IPS-18a (cell line): ENCODE measurements around the gene POLR2M.

Experiments used
- H3K27ac ChIP-seq: one replicate; pipeline ENCODE4 v1.5.1; 2013; ENCODE audit warnings: low read length
- H3K27me3 ChIP-seq: one replicate; pipeline ENCODE4 v1.6.1; 2013; ENCODE audit warnings: mild to moderate bottlenecking, low read length; ENCODE audit not compliant: control insufficient read depth, insufficient read depth
- H3K36me3 ChIP-seq: one replicate; pipeline ENCODE4 v1.6.1; 2013; ENCODE audit warnings: low read depth, low read length; ENCODE audit not compliant: control insufficient read depth
- H3K4me1 ChIP-seq: one replicate; pipeline ENCODE4 v1.6.1; 2013; ENCODE audit warnings: low read depth, low read length; ENCODE audit not compliant: control insufficient read depth
- H3K4me3 ChIP-seq: one replicate; pipeline ENCODE4 v1.5.1; 2013; ENCODE audit warnings: low read length
- H3K9ac ChIP-seq: one replicate; pipeline ENCODE4 v1.6.1; 2013; ENCODE audit warnings: mild to moderate bottlenecking, low read length, moderate library complexity
- H3K9me3 ChIP-seq: one replicate; pipeline ENCODE4 v1.6.1; 2013; ENCODE audit warnings: low read depth, low read length; ENCODE audit not compliant: control insufficient read depth

POLR2M gene

DNA sequence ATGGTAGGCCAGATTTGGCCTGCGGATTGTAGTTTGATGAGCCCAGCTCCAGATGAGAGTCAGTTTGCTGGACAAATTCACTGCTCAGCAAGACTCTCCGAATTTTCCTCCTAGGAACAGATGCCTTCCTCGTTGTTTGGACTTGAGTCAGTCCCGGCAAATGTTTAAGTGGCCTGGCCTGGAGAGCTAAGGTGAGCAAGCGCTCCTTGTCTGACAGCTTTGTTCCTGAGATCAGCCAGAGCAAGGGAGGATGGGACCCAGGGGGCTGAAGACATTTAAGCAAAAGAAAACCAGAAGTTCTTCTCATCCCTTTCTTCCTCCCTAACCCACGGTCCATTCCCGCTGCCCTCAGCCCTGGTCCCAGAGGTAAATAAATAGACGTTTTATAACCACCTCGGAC is 40.3 kb downstream of the POLR2M start:
- Histone ChIP-seq H3K9ac (no peak overlapping the region), H3K36me3 (no peaks in the 10 kb centered on the region), H3K4me3 (no peak overlapping the region), H3K27ac (no peak overlapping the region), H3K27me3 (no peaks in the 10 kb centered on the region), H3K9me3 (no peaks in the 10 kb centered on the region), H3K4me1 (peaks cover 28% of the 10 kb centered on the region)

DNA sequence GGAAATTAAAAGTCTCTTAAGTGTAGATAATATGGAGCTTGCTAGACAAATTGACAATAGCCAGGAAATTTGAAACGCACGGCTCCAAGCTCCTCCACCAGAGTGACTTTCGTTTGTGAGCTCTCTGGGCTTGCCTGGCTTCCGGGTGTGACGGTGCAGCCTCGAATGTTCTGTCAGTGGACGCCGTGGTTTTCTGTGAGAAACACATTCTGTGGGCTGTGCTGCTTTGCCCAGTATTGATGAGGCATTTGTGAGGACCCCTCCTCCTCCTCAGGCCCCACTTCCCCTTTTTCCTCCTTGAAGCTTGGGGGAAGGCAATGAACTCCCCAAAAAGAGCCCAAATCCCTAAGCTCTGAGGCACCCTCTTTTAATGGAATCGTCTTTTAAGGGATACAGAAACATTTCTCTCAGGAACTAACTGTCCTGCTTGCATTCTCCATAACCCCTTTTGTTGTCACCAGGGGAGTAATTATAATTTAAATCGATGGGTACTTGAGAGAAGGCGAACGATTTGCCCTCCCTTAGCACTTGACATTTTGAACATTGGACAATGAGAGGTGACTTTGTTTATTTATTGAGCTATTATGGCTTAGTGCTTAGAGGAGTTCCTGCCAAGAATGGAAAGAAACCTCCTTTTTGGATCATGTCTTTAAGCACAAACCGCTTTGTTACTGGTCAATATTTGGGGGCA is 40.8 kb downstream of the POLR2M start:
- H3K4me1 ChIP-seq: peaks cover 34% of the 10 kb centered on the region
- no peak overlapping the region for H3K27ac ChIP-seq
- no peak overlapping the region for H3K9ac ChIP-seq
- H3K36me3 ChIP-seq: no peaks in the 10 kb centered on the region
- no peak overlapping the region for H3K4me3 ChIP-seq
- H3K27me3 ChIP-seq: no peaks in the 10 kb centered on the region
- H3K9me3 ChIP-seq: no peaks in the 10 kb centered on the region

DNA sequence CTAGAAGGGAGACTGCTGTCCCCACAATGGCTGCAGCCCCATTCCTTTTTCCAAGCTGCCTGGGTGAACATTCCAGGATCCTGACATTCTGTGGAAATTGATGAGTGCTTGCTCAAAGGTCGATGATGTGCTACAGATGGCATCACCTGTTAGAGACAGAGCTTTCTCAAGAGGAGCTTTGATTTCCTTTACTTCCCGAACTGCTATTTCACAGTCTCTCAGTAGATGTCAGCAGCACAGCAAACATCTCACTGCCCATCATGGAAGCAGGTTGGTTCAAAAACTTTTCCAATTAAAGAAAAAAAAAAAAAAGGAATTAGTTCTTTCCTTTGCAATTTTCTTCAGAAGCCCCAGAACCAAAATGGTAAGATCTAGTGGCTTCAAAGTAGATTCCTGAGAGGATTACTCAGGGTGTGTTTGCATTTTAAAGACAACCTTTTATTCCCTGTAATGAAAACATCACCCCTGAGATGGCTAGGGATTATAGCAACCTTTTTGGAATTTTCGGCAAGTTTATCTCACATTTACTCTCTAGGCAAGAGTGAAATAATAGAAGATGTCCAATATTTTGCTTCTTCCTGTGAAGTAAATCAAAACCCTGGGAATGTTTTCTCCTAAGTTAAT is 44.8 kb downstream of the POLR2M start:
- no peak overlapping the region for H3K4me3 ChIP-seq
- H3K27ac ChIP-seq: no peak overlapping the region
- H3K27me3 ChIP-seq: no peaks in the 10 kb centered on the region

DNA sequence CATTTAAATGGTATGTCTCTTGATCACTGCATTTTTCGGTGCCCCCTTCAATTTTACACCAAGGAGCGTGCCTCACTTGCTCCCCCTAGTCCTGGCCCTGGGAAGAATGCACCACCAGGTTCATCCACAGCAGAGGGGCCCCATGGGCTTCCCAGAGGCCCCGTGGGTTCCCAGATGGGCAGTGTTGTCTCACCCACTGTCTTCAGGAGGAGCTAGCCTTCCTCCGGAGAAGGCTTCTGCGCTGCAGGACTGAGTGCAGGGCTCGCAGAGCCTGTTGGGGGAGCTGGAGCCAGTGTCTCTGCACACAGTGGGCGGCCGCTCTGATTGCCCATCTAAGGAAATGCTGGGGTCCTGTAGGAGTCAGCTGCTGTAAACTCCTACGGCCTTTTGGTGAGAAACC is 45.9 kb downstream of the POLR2M start:
- Histone ChIP-seq H3K36me3 (no peaks in the 10 kb centered on the region), H3K9me3 (no peaks in the 10 kb centered on the region), H3K27me3 (no peaks in the 10 kb centered on the region), H3K27ac (no peak overlapping the region), H3K4me1 (peaks cover 27% of the 10 kb centered on the region), H3K4me3 (no peak overlapping the region), H3K9ac (no peak overlapping the region)

More for the DNA sequence above, 44.8 kb downstream of the POLR2M start:
- H3K9ac ChIP-seq: no peak overlapping the region
- H3K4me1 ChIP-seq: peaks cover 36% of the 10 kb centered on the region
- H3K9me3 ChIP-seq: no peaks in the 10 kb centered on the region
- H3K36me3 ChIP-seq: no peaks in the 10 kb centered on the region

DNA sequence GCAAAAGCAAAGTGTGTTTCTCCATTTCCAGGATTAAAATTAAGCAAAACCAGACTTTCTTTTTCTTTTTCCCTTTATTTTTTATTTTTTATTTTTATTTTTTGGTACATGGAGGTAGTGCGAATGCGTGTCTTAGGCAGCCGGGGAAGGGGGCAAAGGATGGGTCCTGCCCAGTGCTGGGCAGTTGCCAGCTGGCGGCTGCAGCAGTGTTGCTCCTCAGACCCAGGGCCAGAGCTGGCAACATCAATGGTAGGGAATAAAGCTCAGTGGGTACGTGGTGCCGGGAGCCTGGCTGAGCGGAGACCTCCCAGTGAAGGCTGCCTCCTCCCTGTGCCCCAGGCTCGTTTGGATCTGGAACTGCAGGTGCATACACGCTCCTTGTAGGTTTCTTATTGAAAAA is 46.3 kb downstream of the POLR2M start:
- no peak overlapping the region for H3K4me3 ChIP-seq
- H3K9me3 ChIP-seq: no peaks in the 10 kb centered on the region
- peaks cover 23% of the 10 kb centered on the region for H3K4me1 ChIP-seq
- H3K27me3 ChIP-seq: no peaks in the 10 kb centered on the region
- H3K9ac ChIP-seq: no peak overlapping the region
- no peaks in the 10 kb centered on the region for H3K36me3 ChIP-seq
- no peak overlapping the region for H3K27ac ChIP-seq

DNA sequence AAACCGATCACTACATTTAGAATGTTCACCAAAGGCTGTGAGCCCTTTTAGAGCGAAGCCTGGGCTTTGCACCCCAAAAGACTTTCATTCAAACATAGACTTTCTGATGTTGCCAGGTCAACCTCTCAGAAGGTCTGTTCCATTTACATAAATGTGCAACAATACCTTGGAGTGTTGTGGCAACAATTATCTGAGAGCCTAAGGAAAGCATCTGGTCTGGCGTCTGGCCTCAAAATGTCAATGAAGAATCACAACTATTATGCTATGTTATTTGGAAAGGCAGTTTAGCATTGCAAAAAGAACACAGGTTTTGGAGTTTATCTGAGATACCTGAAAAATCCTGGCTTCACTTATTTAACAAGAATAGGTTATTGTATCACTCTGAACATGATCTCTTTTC is 50.0 kb downstream of the POLR2M start:
- Histone ChIP-seq H3K9me3 (no peaks in the 10 kb centered on the region), H3K4me3 (no peak overlapping the region), H3K36me3 (no peaks in the 10 kb centered on the region), H3K4me1 (peaks cover 11% of the 10 kb centered on the region), H3K27me3 (no peaks in the 10 kb centered on the region), H3K9ac (no peak overlapping the region), H3K27ac (no peak overlapping the region)

DNA sequence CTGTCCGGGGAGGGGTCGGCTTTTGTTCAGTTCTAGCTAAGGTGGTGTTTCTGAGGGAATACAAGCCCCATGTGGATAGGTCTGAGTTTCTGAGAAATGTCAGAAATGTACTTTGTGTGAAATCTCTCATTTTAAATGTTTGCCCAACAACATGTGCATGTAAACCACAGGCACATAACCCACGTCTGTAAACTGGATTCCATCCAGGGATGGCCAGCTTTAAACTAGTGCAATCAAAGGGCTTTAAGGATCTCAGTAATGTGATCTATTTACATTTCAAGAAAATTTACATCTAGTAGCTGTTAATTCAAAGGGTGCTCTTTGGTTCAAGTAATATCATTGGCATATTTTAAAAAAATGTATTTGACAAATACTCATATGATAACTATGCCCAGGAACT is 52.0 kb downstream of the POLR2M start:
- Histone ChIP-seq H3K4me3 (no peak overlapping the region), H3K27me3 (no peaks in the 10 kb centered on the region), H3K9me3 (no peaks in the 10 kb centered on the region), H3K27ac (no peak overlapping the region), H3K9ac (no peak overlapping the region), H3K4me1 (no peaks in the 10 kb centered on the region), H3K36me3 (no peaks in the 10 kb centered on the region)

DNA sequence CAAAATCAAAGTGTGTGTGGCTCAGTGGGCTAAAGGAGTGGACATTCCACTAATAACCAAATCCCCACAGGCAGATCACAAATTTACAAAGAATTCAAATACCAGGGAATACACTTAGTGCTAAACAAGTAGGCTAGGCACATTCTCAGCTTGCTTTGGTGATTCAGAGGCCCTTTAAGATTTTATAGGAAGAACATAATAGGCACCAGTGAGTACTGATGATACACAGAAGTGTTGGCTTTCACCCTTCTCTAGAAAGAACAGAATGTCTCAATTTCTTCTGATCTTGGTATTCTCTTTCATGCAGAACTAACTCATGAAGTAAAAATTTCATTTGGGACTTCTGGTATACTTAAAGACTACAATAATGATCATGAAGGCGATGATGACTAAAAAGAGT is 55.0 kb downstream of the POLR2M start:
- Histone ChIP-seq H3K27ac (no peak overlapping the region), H3K27me3 (no peaks in the 10 kb centered on the region), H3K9ac (no peak overlapping the region), H3K36me3 (no peaks in the 10 kb centered on the region), H3K4me3 (no peak overlapping the region), H3K9me3 (no peaks in the 10 kb centered on the region), H3K4me1 (no peaks in the 10 kb centered on the region)

DNA sequence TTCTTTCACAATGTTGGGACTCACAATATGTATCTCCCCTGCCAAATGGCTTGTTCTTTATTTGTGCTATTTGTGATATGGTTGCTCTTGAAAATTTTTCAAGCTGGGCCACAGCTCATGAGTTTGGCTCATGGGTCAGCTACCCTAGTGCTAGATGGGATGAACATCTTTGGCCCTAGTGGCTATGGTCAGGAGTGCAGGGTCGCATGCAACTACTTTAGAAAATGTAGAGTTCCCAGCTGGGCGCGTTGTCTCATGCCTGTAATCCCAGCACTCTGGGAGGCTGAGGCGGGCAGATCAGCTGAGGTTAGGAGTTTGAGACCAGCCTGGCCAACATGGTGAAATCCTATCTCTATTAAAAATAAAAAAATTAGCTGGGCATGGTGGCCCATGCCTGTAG is 55.8 kb downstream of the POLR2M start:
- Histone ChIP-seq H3K4me1 (no peaks in the 10 kb centered on the region), H3K9ac (no peak overlapping the region), H3K4me3 (no peak overlapping the region), H3K27me3 (no peaks in the 10 kb centered on the region), H3K36me3 (no peaks in the 10 kb centered on the region), H3K9me3 (no peaks in the 10 kb centered on the region), H3K27ac (no peak overlapping the region)

DNA sequence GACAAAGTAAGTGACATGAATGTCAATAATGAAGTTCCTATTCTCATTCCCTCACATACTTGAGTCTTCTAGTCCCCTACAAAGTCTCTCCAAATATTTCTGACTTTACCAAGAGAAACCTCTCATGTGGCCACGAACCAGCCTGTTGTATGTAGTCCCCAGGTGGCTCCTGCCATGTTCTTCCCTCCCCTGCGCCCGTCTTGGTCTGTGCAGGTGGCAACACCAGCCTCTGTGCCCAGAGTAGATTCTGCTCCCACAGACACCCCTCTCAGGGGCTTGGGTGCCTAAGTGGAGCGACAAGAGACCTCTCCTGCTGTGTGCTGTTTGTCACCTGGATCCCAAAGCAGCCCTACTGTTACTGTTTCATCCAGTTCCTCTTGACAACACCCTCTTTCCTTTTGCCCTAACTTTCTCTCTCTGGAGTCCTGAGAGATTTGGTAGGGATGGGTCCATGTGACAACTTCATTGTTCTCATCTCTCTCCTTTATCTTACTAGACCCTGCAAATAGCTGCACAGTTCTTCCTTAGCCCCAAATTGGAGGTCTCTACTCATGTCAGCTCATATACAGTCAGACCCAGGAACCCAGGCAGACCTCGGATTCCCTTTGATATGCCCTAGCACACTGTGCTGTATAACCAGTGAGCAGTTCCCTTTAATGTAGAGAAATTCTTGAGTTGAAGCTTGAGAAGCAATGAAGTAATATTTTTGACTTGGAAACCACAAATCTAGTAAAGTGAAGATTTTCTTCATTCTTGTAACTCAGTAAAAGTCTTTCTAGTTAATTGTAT is 56.9 kb downstream of the POLR2M start:
- no peaks in the 10 kb centered on the region for H3K36me3 ChIP-seq
- no peaks in the 10 kb centered on the region for H3K9me3 ChIP-seq
- no peak overlapping the region for H3K9ac ChIP-seq
- H3K27ac ChIP-seq: no peak overlapping the region
- no peaks in the 10 kb centered on the region for H3K4me1 ChIP-seq
- no peaks in the 10 kb centered on the region for H3K27me3 ChIP-seq
- no peak overlapping the region for H3K4me3 ChIP-seq
